ENCODE results near the gene EIF3F. TPM values are rescaled to one million over a fixed set of nuclear protein-coding genes. Genes with fewer than 3 reads are reported as not detected.

EIF3F gene
- total and polyA plus RNA-seq, 2 of the 8 experiments (the other 6 are each of a cell fraction or from before 2014, with no cell fraction given) = 222 to 388 TPM

DNA sequence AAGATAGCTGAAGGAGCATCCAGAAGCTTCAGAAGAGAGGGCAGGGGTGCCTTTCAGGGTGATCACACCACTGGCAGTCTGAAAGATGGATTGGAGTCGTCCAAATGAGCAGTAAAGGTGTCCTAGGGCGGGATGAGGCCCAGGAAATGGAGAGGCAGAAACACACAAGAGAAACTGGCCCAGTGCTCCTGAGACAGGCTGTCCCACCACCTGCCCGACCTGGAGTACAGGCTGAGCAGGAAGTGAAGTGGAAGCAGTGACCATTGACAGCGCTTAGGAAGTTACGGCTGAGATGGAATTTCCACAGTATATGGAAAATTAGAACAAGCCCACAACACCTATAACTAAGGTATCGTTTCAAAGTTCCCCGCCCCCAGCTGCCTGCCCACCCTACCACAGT, 16.1 kb downstream of the EIF3F start (continued):
- TF ChIP-seq CHD1 (IDR thresholded peaks at IDR 0.05; ENCODE audit: low read depth, low read length) (no peak), EZH2 (IDR thresholded peaks at IDR 0.05; ENCODE audit: low read depth, low read length, severe bottlenecking) (no peak), TAF1 (IDR thresholded peaks at IDR 0.05; ENCODE audit: low read depth, low read length) (no peak)

Data from H1 (cell line).